Smooth muscle cell (in vitro differentiated cells): ENCODE results near the gene CACNG8. TPM values are rescaled to one million over a fixed set of nuclear protein-coding genes. Genes with fewer than 3 reads are reported as not detected.

Experiments
- DNase-seq: peaks from one replicate; lab custom pipeline; 2025; ENCODE audit not compliant: unreplicated experiment; lab: John Stamatoyannopoulos, UW
- H2AFZ ChIP-seq: fragments of 200-600 bp; sonication (generic); 2 replicates; pipeline ENCODE4 v1.6.0; 2016; ENCODE audit warnings: antibody characterized with exemption, low read depth, mild to moderate bottlenecking
- H3F3A ChIP-seq: fragments of 200-600 bp; sonication (generic); 2 replicates; pipeline ENCODE4 v1.6.0; 2017; ENCODE audit warnings: antibody characterized with exemption, low read depth
- H3K27ac ChIP-seq: fragments of 200-600 bp; sonication (generic); 2 replicates; pipeline ENCODE4 v1.5.1; 2016; ENCODE audit warnings: low read depth, mild to moderate bottlenecking
- H3K27me3 ChIP-seq: fragments of 200-600 bp; sonication (generic); 2 replicates; pipeline ENCODE4 v1.6.1; 2016; ENCODE audit warnings: low read depth, mild to moderate bottlenecking
- H3K36me3 ChIP-seq: fragments of 200-600 bp; sonication (generic); 2 replicates; pipeline ENCODE4 v1.5.1; 2016; ENCODE audit warnings: low read depth
- H3K4me1 ChIP-seq: fragments of 200-600 bp; sonication (generic); 2 replicates; pipeline ENCODE4 v1.5.1; 2016; ENCODE audit warnings: low read depth
- H3K4me2 ChIP-seq: fragments of 200-600 bp; sonication (generic); 2 replicates; pipeline ENCODE4 v1.6.0; 2016; ENCODE audit warnings: mild to moderate bottlenecking
- H3K4me3 ChIP-seq: fragments of 200-600 bp; sonication (generic); 2 replicates; pipeline ENCODE4 v1.5.1; 2016; ENCODE audit warnings: mild to moderate bottlenecking
- H3K79me2 ChIP-seq: fragments of 200-600 bp; sonication (generic); 2 replicates; pipeline ENCODE4 v1.6.0; 2016; ENCODE audit warnings: low read depth, mild to moderate bottlenecking
- H3K9ac ChIP-seq: fragments of 200-600 bp; sonication (generic); 2 replicates; pipeline ENCODE4 v1.6.0; 2016; ENCODE audit warnings: low read depth
- H3K9me3 ChIP-seq: fragments of 200-600 bp; sonication (generic); replicated peaks from 2 replicates; pipeline ENCODE4 v1.5.1; 2016; ENCODE audit warnings: low read depth
- H4K20me1 ChIP-seq: fragments of 200-600 bp; sonication (generic); 2 replicates; pipeline ENCODE4 v1.6.0; 2016; ENCODE audit warnings: low read depth
- WGBS: methylation state at CpG from one replicate; pipeline ENCODE4 v1.1.7; 2016; ENCODE audit warnings: low lambda C conversion rate; 5-methylcytosine and 5-hydroxymethylcytosine counted together
- polyA plus RNA-seq: library from polyadenylated mRNA; unstranded; fragments of >200 nt; fragmentation: Nextera tagmentation; extraction: Ambion mirVana; gene quantifications from 2 replicates; pipeline ENCODE4 v1.2.1, GENCODE V29; 2016
- total RNA-seq: library from RNA; depleted of rRNA; stranded (reverse); fragments of >200 nt; gene quantifications from 2 replicates; pipeline ENCODE4 v1.2.3, GENCODE V29; 2014
- TF ChIP-seq, protein P1 (sequence below): fragments of 200-600 bp; sonication (generic); IDR thresholded peaks from 2 replicates; pipeline ENCODE4 v1.5.1; 2017; ENCODE audit warnings: borderline replicate concordance, mild to moderate bottlenecking, antibody characterized with exemption; ENCODE audit not compliant: insufficient read depth, poor library complexity, severe bottlenecking

The CACNG8 gene
- total and polyA plus RNA-seq, 2 experiments from 2014 or later, result 0.03 to 0.31 TPM

DNA sequence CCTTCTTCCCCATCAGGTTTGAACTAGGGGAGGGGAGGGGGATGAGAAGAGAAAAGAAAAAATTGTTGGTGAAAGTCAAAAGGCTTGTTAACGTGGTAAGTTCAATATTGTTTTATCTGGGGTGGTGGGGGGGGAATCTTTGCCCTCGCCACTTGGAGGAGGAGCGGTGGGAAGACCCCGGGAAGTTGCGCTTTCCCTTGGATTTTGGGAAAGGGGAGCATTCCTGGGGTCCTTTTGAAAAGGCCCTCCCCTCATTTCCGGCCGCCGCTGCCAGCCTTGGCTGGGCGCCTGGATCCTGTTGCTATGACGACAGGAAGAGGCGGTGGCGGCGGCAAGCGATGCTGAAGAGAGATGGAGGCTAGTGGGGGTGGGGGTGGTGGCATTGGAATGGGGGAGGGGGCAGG, 4.6 kb upstream of the CACNG8 start:
- no peaks in the 10 kb centered on the region for H3K9me3 ChIP-seq
- no peak overlapping the region for H3K4me2 ChIP-seq
- no peak overlapping the region for H3K9ac ChIP-seq
- no peaks in the 10 kb centered on the region for H4K20me1 ChIP-seq
- H3F3A ChIP-seq, result no peaks in the 10 kb centered on the region
- H3K4me1 ChIP-seq, result peaks cover 16% of the 10 kb centered on the region
- H3K27me3 ChIP-seq, result peaks cover 69% of the 10 kb centered on the region
- no peaks in the 10 kb centered on the region for H3K79me2 ChIP-seq
- H2AFZ ChIP-seq, result no peak overlapping the region
- no peak overlapping the region for H3K4me3 ChIP-seq
- no peak overlapping the region for H3K27ac ChIP-seq
- TF ChIP-seq, protein P1, sequence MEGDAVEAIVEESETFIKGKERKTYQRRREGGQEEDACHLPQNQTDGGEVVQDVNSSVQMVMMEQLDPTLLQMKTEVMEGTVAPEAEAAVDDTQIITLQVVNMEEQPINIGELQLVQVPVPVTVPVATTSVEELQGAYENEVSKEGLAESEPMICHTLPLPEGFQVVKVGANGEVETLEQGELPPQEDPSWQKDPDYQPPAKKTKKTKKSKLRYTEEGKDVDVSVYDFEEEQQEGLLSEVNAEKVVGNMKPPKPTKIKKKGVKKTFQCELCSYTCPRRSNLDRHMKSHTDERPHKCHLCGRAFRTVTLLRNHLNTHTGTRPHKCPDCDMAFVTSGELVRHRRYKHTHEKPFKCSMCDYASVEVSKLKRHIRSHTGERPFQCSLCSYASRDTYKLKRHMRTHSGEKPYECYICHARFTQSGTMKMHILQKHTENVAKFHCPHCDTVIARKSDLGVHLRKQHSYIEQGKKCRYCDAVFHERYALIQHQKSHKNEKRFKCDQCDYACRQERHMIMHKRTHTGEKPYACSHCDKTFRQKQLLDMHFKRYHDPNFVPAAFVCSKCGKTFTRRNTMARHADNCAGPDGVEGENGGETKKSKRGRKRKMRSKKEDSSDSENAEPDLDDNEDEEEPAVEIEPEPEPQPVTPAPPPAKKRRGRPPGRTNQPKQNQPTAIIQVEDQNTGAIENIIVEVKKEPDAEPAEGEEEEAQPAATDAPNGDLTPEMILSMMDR, result no peak
- no peak for DNase-seq
- H3K36me3 ChIP-seq, result no peaks in the 10 kb centered on the region
- WGBS, result 5% methylated on average over 7 of the region's 14 CpGs

DNA sequence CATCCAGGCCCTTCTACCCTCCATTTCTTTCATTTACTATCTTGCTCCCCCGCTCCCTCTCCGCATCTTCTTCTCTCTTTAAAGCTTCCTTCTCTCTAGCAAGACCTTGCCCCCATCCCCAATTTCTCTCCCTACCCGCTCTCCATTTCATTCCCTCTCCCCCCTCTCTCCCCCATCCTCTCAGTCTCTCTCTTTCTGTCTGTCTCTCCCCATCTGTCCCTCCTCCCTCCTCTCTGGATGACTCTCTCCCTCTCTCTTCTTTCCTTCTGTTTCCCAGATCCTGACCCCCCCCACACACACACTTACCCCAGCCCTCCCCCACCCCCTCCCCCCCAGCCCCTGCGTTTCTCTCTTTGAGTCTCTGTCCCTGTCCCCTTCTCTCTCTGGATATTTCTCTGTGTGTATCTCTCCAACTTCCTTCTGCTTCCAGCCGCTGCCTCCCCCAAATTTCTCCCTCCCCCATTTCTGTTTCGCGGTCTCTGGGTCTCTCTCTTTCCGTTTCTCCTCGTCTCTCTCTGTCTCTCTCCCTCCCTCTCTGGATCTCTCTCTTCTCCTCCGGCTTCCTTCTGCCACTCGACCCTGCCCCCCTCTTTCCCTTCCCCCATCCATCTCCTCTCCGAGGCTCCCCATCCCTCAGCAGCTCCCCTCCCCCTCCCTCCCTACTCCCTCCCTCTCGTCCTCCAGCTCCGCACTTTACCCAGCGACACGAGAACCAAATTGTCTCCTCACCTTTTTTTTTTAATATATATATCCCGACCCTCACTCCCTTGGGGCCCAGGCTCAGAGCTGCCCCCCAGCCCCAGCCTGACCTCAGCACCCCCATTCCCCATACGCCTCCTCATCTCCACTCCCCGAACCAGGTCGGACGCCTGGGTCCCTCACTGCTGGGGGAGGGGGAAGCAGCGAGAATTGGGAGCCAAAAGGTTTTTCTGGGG, 3.6 kb upstream of the CACNG8 start:
- no peak overlapping the region for H3K27ac ChIP-seq
- H2AFZ ChIP-seq, result no peak overlapping the region
- no peak overlapping the region for H3K9ac ChIP-seq
- H3K4me3 ChIP-seq, result no peak overlapping the region
- H3K36me3 ChIP-seq, result no peaks in the 10 kb centered on the region
- TF ChIP-seq, protein P1, result no peak
- no peak overlapping the region for H3K4me2 ChIP-seq
- H3K4me1 ChIP-seq, result peaks cover 16% of the 10 kb centered on the region
- DNase-seq, result no peak
- H3F3A ChIP-seq, result no peaks in the 10 kb centered on the region
- 10% methylated on average over 6 of the region's 22 CpGs for WGBS
- no peaks in the 10 kb centered on the region for H3K79me2 ChIP-seq
- H4K20me1 ChIP-seq, result no peaks in the 10 kb centered on the region
- H3K27me3 ChIP-seq, result peaks cover 79% of the 10 kb centered on the region
- no peaks in the 10 kb centered on the region for H3K9me3 ChIP-seq

- peaks cover 16% of the 10 kb centered on the region for H3K4me1 ChIP-seq
- H4K20me1 ChIP-seq, result no peaks in the 10 kb centered on the region
- WGBS, result 34% methylated on average over 10 of the region's 10 CpGs
- no peak overlapping the region for H3K9ac ChIP-seq
- no peak overlapping the region for H3K4me2 ChIP-seq
- no peak overlapping the region for H3K27ac ChIP-seq
- no peak overlapping the region for H2AFZ ChIP-seq
- H3K27me3 ChIP-seq, result peaks cover 90% of the 10 kb centered on the region
- no peaks in the 10 kb centered on the region for H3K36me3 ChIP-seq
- no peak overlapping the region for H3K4me3 ChIP-seq
- no peaks in the 10 kb centered on the region for H3K79me2 ChIP-seq
- no peak for DNase-seq
- no peaks in the 10 kb centered on the region for H3F3A ChIP-seq
- TF ChIP-seq, protein P1, result no peak
- no peaks in the 10 kb centered on the region for H3K9me3 ChIP-seq
Measured at GRCh38 chr19:53960187-53960586, 2.5 kb upstream of the CACNG8 start.
